Ovary (tissue), 9 donors: ENCODE results near the gene MEGF6. TPM values are rescaled to one million over a fixed set of nuclear protein-coding genes. Genes with fewer than 3 reads are reported as not detected.

Experiments used
- DNase-seq, 5 donors: peaks; one replicate each; pipeline ENCODE4 v3.0.0-alpha.2; 2019 to 2020
- H3K27ac ChIP-seq, 2 donors: fragments of 200-600 bp; one replicate each; pipeline versions ENCODE4 v1.5.1 to v1.8.0; 2019 to 2022
- H3K27me3 ChIP-seq: fragments of 200-600 bp; one replicate; pipeline ENCODE4 v1.8.0; 2022
- H3K36me3 ChIP-seq: fragments of 200-600 bp; sonication (generic); one replicate; pipeline ENCODE4 v1.5.1; 2019
- H3K4me1 ChIP-seq: one replicate; pipeline ENCODE4 v1.8.1; 2013; ENCODE audit warnings: mild to moderate bottlenecking, moderate library complexity; ENCODE audit not compliant: insufficient read depth
- H3K4me3 ChIP-seq: fragments of 200-600 bp; sonication (generic); one replicate; pipeline ENCODE4 v1.5.1; 2017
- H3K9me3 ChIP-seq, 2 donors: fragments of 200-600 bp in 1 of 2; sonication (generic) in 1 of 2; one replicate each; pipeline versions ENCODE4 v1.5.1 to v1.8.1; 2013 to 2019; ENCODE audit warnings: mild to moderate bottlenecking in 1 of 2, moderate library complexity in 1 of 2
- EP300 ChIP-seq: sonication (generic); formaldehyde crosslinking; IDR thresholded peaks from one replicate; pipeline ENCODE4 v1.6.1; 2017; ENCODE audit warnings: antibody characterized with exemption
- POLR2A ChIP-seq: fragments of 450-650 bp; IDR thresholded peaks from one replicate; pipeline ENCODE4 v1.6.1; 2017; ENCODE audit warnings: antibody characterized with exemption, mild to moderate bottlenecking, moderate library complexity
- WGBS, 3 donors: extraction: QIAGEN DNeasy Blood & Tissue Kit in 1 of 3; methylation state at CpG; one replicate each; pipeline versions ENCODE4 v1.1.5 to v1.1.7; 2013 to 2017; 5-methylcytosine and 5-hydroxymethylcytosine counted together
- intact Hi-C, 4 donors: fragments of 100-400 bp; cut with DNase I; formaldehyde crosslinking; loops; one replicate each; pipeline versions ENCODE4 v1.11.0 to v1.15.1; 2022 to 2023
- polyA plus RNA-seq, 2 donors: library from polyadenylated mRNA; stranded (reverse); fragments of 200-250 nt in 1 of 2; fragments of 350-450 nt in 1 of 2; fragmentation: Illumina TruSeq in 1 of 2; extraction: RNeasy Lipid Tissue Mini Kit (QIAGEN cat#74804) in 1 of 2; gene quantifications; one replicate each; pipeline ENCODE4 v1.2.3, GENCODE V29; 2013 to 2014
- total RNA-seq, 7 donors: library from RNA; depleted of rRNA in 2 of 7; stranded (reverse); fragments of >200 nt in 2 of 7; fragmentation: NEBNext Ultra II Directional in 3 of 7; extraction: Animal tissue kit (Norgen Biotek cat#: 25700) in 3 of 7; gene quantifications; one replicate each; pipeline versions ENCODE4 v1.1.0 to v1.2.4, GENCODE V29; 2016 to 2023
- TF ChIP-seq, protein P1 (sequence below), 3 donors: fragments of 450-650 bp in 2 of 3; fragments of 200-600 bp in 1 of 3; IDR thresholded peaks; one replicate each; pipeline versions ENCODE4 v1.5.1 to v1.8.0; 2016 to 2022; ENCODE audit warnings: antibody characterized with exemption in 3 of 3, mild to moderate bottlenecking in 1 of 3
- donor health status: DM: no; HTN: no; CAD: no; lungs with moderate emphysema.
- donor health status: DM: no; HTN: no; CAD: no.
- donor health status: Bipolar disorder and iron deficiency.
- donor health status: DM: yes; HTN: yes; CAD: no.
- donor health status: DM: no; HTN: no; CAD: no.
- donor health status: DM: yes; HTN: yes; CAD: no.

The MEGF6 gene
- total and polyA plus RNA-seq, 9 donors = 0.10 to 117 (median 12.5) TPM

DNA sequence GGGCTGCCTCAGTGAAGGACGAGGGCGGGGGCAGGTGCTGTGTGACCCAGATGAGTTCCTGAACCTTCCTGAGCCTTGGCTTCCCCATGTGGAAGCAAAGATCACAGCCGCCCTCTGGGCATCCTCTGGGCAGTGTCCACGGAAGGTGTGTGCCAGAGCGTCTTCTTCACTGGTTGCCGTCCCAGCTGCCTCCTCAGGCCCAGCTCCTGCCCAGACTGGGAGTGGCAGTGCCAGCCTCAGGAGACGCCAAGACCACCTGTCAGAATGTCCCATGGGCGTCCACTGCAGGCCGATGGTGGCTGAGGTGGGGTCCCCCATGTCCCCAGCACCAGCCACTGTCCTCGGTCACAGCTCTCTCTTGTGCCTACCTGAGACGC lies 146.7 kb downstream of the MEGF6 start:
- Histone ChIP-seq H3K9me3 (no peaks in the 10 kb centered on the region), H3K27ac (no peak overlapping the region), H3K36me3 (no peaks in the 10 kb centered on the region), H3K4me3 (no peak overlapping the region), H3K27me3 (no peaks in the 10 kb centered on the region), H3K4me1 (peaks cover 8% of the 10 kb centered on the region)
- WGBS, 3 donors = 89 to 94% (median 93%) methylated on average over 7 to 11 of the region's 11 CpGs
- TF ChIP-seq EP300 = no peak
- no peak for TF ChIP-seq POLR2A
- TF ChIP-seq, protein P1, sequence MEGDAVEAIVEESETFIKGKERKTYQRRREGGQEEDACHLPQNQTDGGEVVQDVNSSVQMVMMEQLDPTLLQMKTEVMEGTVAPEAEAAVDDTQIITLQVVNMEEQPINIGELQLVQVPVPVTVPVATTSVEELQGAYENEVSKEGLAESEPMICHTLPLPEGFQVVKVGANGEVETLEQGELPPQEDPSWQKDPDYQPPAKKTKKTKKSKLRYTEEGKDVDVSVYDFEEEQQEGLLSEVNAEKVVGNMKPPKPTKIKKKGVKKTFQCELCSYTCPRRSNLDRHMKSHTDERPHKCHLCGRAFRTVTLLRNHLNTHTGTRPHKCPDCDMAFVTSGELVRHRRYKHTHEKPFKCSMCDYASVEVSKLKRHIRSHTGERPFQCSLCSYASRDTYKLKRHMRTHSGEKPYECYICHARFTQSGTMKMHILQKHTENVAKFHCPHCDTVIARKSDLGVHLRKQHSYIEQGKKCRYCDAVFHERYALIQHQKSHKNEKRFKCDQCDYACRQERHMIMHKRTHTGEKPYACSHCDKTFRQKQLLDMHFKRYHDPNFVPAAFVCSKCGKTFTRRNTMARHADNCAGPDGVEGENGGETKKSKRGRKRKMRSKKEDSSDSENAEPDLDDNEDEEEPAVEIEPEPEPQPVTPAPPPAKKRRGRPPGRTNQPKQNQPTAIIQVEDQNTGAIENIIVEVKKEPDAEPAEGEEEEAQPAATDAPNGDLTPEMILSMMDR (IDR thresholded peaks at IDR 0.05) = no peak
- intact Hi-C loops = loop anchor here in 1 of 4 donors (10.0 kb wide), 1 partner anchor 250 kb away; no protein-coding TSS in a partner anchor
- DNase-seq = peak in 1 of 5 donors; percentile 24

DNA sequence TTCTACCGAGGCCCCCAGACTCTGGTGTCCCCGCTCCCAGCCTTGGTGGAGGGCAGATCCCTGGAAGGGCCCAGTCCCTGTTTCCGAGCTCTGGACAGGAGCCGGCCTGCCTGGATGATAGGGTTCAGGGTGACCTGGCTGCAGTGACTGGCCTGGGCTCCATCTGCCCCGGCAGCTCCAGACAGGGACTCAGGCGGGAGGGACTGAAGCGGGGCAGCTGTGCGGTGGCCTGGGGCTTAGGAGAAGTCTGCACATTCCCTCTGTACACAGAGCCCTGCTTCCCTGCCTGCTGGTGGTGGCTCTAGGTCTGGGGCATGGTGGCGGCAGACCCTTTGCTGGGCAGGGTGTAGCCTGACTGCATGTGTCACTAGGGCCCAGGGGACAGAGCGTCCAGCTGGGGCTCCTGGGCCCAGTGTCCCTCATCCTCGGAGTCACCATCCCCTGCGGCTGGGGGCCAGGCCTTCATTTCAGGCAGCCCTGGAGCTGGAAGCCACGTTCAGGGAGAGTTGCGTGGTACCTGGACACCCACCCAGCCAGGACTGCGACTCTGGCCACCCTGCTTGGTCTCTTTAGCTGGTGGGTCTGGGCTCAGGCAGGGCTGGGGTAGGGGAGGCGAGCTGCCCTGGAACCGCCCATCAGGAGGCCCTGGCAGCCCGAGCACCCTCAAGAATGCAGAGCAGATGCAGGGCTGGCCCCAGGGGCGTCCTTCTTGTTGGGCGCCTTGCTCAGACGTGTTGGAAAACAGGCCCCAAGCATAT lies 147.2 kb downstream of the MEGF6 start:
- WGBS, 3 donors = 85 to 90% (median 88%) methylated on average over 15 to 21 of the region's 21 CpGs
- H3K27ac ChIP-seq = no peak overlapping the region
- DNase-seq = peak in 1 of 5 donors; percentile 23
- H3K27me3 ChIP-seq = no peaks in the 10 kb centered on the region
- intact Hi-C loops = loop anchor here in 1 of 4 donors (10.0 kb wide), 1 partner anchor 251 kb away; no protein-coding TSS in a partner anchor
- no peak overlapping the region for H3K4me3 ChIP-seq
- no peaks in the 10 kb centered on the region for H3K36me3 ChIP-seq
- peaks cover 8% of the 10 kb centered on the region for H3K4me1 ChIP-seq
- no peaks in the 10 kb centered on the region for H3K9me3 ChIP-seq
- no peak for TF ChIP-seq POLR2A
- TF ChIP-seq EP300 = no peak
- TF ChIP-seq, protein P1 (IDR thresholded peaks at IDR 0.05) = no peak

DNA sequence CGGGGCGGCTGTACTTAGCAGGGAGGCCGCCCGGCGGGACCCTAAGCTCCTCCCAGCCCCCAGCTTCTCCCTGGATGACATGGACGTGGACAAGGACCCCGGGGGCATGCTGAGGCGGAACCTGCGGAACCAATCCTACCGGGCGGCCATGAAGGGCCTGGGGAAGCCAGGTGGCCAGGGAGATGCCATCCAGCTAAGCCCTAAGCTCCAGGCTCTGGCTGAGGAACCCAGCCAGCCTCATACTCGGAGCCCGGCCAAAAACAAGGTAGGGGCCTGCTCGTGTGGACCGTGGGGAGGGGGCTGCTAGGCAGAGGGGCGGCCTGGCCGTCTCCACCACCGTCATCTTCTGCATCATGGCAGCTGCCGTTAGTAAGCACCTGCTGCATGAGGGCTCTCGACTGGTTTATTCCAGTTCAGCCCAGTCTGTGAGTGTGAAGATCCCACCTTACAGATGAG lies 147.9 kb downstream of the MEGF6 start:
- Histone ChIP-seq H3K36me3 (no peaks in the 10 kb centered on the region), H3K4me3 (no peak overlapping the region), H3K9me3 (no peaks in the 10 kb centered on the region), H3K27me3 (no peaks in the 10 kb centered on the region), H3K27ac (no peak overlapping the region), H3K4me1 (peaks cover 8% of the 10 kb centered on the region)
- intact Hi-C loops = loop anchor here in 1 of 4 donors (10.0 kb wide), 1 partner anchor 251 kb away; no protein-coding TSS in a partner anchor
- 92 to 94% (median 93%) methylated on average over 20 of the region's 20 CpGs for WGBS, 3 donors
- TF ChIP-seq EP300 = no peak
- TF ChIP-seq, protein P1 (IDR thresholded peaks at IDR 0.05) = no peak
- no peak for TF ChIP-seq POLR2A
- peak in 1 of 5 donors; percentile 22 for DNase-seq

DNA sequence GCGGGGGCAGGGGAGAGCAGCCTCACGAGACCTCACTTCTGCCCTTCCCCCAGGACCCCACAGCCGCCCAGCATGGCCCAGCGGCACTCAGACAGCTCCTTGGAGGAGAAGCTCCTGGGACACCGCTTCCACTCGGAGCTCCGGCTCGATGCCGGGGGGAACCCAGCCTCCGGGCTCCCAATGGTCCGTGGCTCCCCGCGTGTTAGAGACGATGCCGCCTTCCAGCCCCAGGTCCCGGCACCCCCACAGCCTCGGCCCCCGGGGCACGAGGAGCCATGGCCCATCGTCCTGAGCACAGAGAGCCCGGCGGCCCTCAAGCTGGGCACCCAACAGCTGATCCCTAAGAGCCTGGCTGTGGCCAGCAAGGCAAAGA lies 148.3 kb downstream of the MEGF6 start:
- WGBS, 3 donors = 87 to 94% (median 94%) methylated on average over 7 to 22 of the region's 22 CpGs
- Histone ChIP-seq H3K4me1 (peaks cover 8% of the 10 kb centered on the region), H3K27ac (no peak overlapping the region), H3K9me3 (no peaks in the 10 kb centered on the region), H3K36me3 (no peaks in the 10 kb centered on the region), H3K27me3 (no peaks in the 10 kb centered on the region), H3K4me3 (no peak overlapping the region)
- DNase-seq = peak in 1 of 5 donors; percentile 29
- TF ChIP-seq EP300 = no peak
- TF ChIP-seq, protein P1 (IDR thresholded peaks at IDR 0.05) = no peak
- no peak for TF ChIP-seq POLR2A
- intact Hi-C loops = loop anchor here in 1 of 4 donors (10.0 kb wide), 1 partner anchor 252 kb away; no protein-coding TSS in a partner anchor
